ENCODE measurements around the gene HECW1.

Gene HECW1

GRCh38 chr7:43276547-43276946 is 164.1 kb downstream of the HECW1 start:
- DNase-seq: no peak

- no peak for DNase-seq
Measured at GRCh38 chr7:43278088-43278644, 165.7 kb downstream of the HECW1 start.

GRCh38 chr7:43281268-43281667 is 168.8 kb downstream of the HECW1 start:
- DNase-seq: no peak

- no peak for DNase-seq
Measured at GRCh38 chr7:43283706-43284105, 171.3 kb downstream of the HECW1 start.

GRCh38 chr7:43289826-43290225 is 177.4 kb downstream of the HECW1 start:
- no peak for DNase-seq

- no peak for DNase-seq
Measured at GRCh38 chr7:43290978-43291377, 178.5 kb downstream of the HECW1 start.

- no peak for DNase-seq
Measured at GRCh38 chr7:43291789-43292188, 179.3 kb downstream of the HECW1 start.

- no peak for DNase-seq
Measured at GRCh38 chr7:43292384-43292783, 179.9 kb downstream of the HECW1 start.

GRCh38 chr7:43294080-43294630 is 181.7 kb downstream of the HECW1 start:
- no peak for DNase-seq

GRCh38 chr7:43295429-43295828 is 183.0 kb downstream of the HECW1 start:
- DNase-seq: no peak

GRCh38 chr7:43296306-43296705 is 183.9 kb downstream of the HECW1 start:
- no peak for DNase-seq

GRCh38 chr7:43298617-43299016 is 186.2 kb downstream of the HECW1 start:
- DNase-seq: no peak

- DNase-seq: no peak
Measured at GRCh38 chr7:43300121-43300520, 187.7 kb downstream of the HECW1 start.

GRCh38 chr7:43302211-43302711 is 189.8 kb downstream of the HECW1 start:
- DNase-seq: no peak

GRCh38 chr7:43302773-43303460 is 190.5 kb downstream of the HECW1 start:
- DNase-seq: no peak

- peak; percentile 40 for DNase-seq
Measured at GRCh38 chr7:43303740-43304241, 191.3 kb downstream of the HECW1 start.

GRCh38 chr7:43306404-43306803 is 194.0 kb downstream of the HECW1 start:
- no peak for DNase-seq

GRCh38 chr7:43307522-43307921 is 195.1 kb downstream of the HECW1 start:
- no peak for DNase-seq

GRCh38 chr7:43308913-43309705 is 196.7 kb downstream of the HECW1 start:
- no peak for DNase-seq

GRCh38 chr7:43309706-43310022 is 197.2 kb downstream of the HECW1 start:
- no peak for DNase-seq

GRCh38 chr7:43311052-43311451 is 198.6 kb downstream of the HECW1 start:
- DNase-seq: no peak

GRCh38 chr7:43311694-43312093 is 199.2 kb downstream of the HECW1 start:
- DNase-seq: no peak

- no peak for DNase-seq
Measured at GRCh38 chr7:43313628-43314378, 201.4 kb downstream of the HECW1 start.
